AG10803 (cell line): ENCODE results near the gene RB1.

Source experiments
- DNase-seq: peaks from one replicate; pipeline ENCODE4 v3.0.0; 2010; ENCODE audit warnings: low read depth
- H3K4me3 ChIP-seq: 2 replicates; pipeline ENCODE4 v1.5.1; 2011; ENCODE audit warnings: mild to moderate bottlenecking, low read length, control low read depth
- CTCF ChIP-seq: conservative IDR thresholded peaks from 2 replicates; pipeline ENCODE4 v1.5.1; 2011; ENCODE audit warnings: mild to moderate bottlenecking, low read length, control low read depth, inconsistent platforms

The RB1 gene

GRCh38 chr13:48477191-48477855 lies 173.8 kb downstream of the RB1 start:
- TF ChIP-seq CTCF, result no peak
- H3K4me3 ChIP-seq, result no peak overlapping the region
- no peak for DNase-seq

- DNase-seq, result peak; percentile 69
- TF ChIP-seq CTCF, result no peak
- no peak overlapping the region for H3K4me3 ChIP-seq
These were observed 174.8 kb downstream of the RB1 start for GRCh38 chr13:48478391-48478790.

DNA sequence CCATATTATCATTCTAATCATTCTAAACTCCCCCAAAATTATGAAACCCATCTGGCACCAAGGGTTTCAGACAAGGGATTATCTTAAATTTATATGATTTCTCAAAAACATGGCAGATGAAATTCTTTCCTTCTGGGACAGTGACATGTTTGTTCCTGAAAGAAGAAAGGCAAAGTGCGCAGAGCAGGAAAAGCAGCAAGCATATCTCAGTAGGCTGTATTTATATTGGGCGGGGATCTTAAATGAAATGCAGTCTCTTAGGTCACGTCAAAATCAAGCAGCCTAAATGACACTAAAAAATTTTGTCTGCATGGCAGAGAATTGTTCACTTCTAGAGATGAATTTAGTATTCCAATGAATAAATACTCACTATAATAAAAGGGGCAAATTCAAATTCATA lies 180.0 kb downstream of the RB1 start:
- no peak for DNase-seq
- TF ChIP-seq CTCF, result no peak
- no peak overlapping the region for H3K4me3 ChIP-seq

DNA sequence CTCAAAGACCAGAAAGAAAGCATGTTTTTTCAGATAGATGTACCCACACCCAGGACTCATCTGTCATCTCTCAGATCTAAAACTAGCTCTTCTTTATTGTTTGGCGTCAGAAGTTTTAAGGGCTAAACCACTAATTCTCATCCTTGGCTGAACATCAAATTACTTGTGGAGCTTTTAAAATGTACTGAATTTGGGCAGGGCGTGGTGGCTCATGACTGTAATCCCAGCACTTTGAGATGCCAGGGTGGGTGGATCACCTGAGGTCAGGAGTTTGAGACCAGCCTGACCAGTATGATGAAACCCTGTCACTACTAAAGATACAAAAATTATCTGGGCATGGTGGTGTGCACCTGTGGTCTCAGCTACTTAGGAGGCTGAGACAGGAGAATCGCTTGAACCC lies 181.9 kb downstream of the RB1 start:
- TF ChIP-seq CTCF, result no peak
- DNase-seq, result no peak
- H3K4me3 ChIP-seq, result no peak overlapping the region

GRCh38 chr13:48486362-48486761 lies 182.8 kb downstream of the RB1 start:
- no peak for DNase-seq
- no peak overlapping the region for H3K4me3 ChIP-seq
- TF ChIP-seq CTCF, result no peak

DNA sequence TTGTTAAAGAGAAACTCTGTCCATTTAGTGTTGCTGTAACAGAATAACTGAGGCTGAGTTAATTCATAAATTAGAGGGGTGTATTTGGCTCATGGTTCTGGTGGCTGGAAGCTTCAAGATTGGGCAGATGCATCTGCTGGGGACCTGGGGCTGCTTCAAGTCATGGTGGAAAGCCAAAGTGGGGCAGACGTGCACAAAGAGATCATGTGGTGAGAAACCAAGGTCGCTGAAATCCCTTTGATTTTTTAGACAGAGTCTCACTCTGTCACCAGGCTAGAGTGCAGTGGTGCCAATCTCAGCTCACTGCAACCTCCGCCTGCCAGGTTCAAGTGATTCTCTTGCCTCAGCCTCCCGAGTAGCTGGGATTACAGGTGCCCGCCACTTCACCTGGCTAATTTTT lies 183.3 kb downstream of the RB1 start:
- TF ChIP-seq CTCF, result no peak
- H3K4me3 ChIP-seq, result no peak overlapping the region
- no peak for DNase-seq

DNA sequence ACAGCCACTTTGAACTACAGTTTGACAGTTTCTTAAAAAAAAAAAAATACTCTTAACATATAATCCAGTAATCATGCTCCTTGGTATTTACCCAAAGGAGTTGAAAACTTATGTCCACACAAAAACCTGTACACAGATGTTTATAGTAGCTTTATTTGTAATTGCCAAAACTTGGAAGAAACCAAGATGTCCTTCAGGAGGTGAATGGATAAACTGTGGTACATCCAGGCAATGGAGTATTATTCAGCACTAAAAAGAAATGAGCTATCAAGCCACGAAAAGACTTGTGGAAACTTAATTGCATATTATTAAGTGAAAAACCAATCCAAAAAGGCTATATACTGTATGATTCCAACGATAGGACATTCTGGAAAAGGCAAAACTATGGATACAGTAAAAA lies 184.4 kb downstream of the RB1 start:
- no peak for DNase-seq
- TF ChIP-seq CTCF, result no peak
- no peak overlapping the region for H3K4me3 ChIP-seq
